Choroid plexus epithelial cell (primary cell): ENCODE measurements around the gene DNAJC30.

ENCODE experiments used
- DNase-seq: peaks from one replicate; pipeline ENCODE4 v3.0.0-alpha.2; 2010; ENCODE audit warnings: low read depth
- H3K4me3 ChIP-seq: 2 replicates; pipeline ENCODE4 v1.5.1; 2011; ENCODE audit warnings: low read depth, mild to moderate bottlenecking, control low read depth, low read length, moderate library complexity
- TF ChIP-seq, protein P1 (sequence below): conservative IDR thresholded peaks from 2 replicates; pipeline ENCODE4 v1.5.1; 2011; ENCODE audit warnings: low read depth, mild to moderate bottlenecking, control low read depth, inconsistent platforms, low read length, moderate library complexity

Gene DNAJC30

DNA sequence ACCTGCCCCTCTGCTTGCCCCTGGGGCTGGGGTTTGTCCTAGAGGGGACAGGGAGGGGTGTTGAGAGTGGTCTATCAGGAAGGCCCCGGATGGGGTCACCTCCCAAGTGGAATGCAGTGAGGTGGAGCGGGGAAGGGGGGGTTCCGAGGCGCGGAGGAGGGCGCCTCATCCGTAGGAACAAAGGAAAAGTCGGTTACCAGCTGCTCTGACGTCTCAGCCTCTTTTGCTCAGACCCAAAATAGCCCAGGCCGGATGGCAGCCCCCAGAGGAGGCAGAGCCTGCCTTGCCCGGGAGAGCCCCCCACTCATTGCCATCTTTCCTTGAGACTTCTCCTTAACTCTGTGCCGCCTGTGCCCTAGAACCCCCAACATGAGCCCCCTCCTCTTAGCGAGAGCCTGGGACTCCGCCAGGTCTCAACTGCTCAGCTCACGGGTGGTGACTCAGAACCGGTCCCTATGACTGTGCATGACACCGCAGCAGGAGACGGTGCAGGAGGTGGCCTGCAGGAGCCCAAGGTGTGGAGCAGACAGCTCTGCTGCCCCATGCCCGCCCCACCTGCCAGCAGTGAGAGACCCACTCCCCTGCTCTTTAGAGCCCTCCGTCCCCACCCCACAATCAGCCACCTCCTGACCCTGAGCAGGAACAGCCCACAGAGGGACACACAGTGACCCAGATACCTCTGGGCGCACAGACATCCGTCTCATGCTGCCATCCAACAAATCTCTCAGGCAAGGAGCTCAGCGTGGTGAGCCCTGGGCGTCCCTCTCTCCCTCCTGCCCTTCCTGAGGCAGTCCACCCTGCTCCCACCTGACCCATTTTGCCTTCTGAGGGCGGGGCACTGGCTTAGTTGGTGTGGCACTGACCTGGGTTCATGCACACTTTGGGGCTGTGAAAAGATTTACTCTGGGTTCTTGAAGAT, 23.1 kb upstream of the DNAJC30 start:
- TF ChIP-seq, protein P1, sequence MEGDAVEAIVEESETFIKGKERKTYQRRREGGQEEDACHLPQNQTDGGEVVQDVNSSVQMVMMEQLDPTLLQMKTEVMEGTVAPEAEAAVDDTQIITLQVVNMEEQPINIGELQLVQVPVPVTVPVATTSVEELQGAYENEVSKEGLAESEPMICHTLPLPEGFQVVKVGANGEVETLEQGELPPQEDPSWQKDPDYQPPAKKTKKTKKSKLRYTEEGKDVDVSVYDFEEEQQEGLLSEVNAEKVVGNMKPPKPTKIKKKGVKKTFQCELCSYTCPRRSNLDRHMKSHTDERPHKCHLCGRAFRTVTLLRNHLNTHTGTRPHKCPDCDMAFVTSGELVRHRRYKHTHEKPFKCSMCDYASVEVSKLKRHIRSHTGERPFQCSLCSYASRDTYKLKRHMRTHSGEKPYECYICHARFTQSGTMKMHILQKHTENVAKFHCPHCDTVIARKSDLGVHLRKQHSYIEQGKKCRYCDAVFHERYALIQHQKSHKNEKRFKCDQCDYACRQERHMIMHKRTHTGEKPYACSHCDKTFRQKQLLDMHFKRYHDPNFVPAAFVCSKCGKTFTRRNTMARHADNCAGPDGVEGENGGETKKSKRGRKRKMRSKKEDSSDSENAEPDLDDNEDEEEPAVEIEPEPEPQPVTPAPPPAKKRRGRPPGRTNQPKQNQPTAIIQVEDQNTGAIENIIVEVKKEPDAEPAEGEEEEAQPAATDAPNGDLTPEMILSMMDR, result no peak
- peak; percentile 43 for DNase-seq
- no peak overlapping the region for H3K4me3 ChIP-seq

- TF ChIP-seq, protein P1, result no peak
- no peak overlapping the region for H3K4me3 ChIP-seq
- DNase-seq, result no peak
These were observed 22.3 kb upstream of the DNAJC30 start for GRCh38 chr7:73705551-73705920.

GRCh38 chr7:73704640-73705550, 21.6 kb upstream of the DNAJC30 start:
- DNase-seq, result peak; percentile 86
- no peak overlapping the region for H3K4me3 ChIP-seq
- TF ChIP-seq, protein P1, result no peak

GRCh38 chr7:73703757-73704639, 20.7 kb upstream of the DNAJC30 start:
- TF ChIP-seq, protein P1, result no peak
- DNase-seq, result peak; percentile 81

GRCh38 chr7:73703225-73703624, 20.0 kb upstream of the DNAJC30 start:
- no peak overlapping the region for H3K4me3 ChIP-seq
- TF ChIP-seq, protein P1, result no peak
- no peak for DNase-seq

More at GRCh38 chr7:73703757-73704639, 20.7 kb upstream of the DNAJC30 start:
- peak overlapping the region; percentile 11 for H3K4me3 ChIP-seq

GRCh38 chr7:73702665-73703064, 19.4 kb upstream of the DNAJC30 start:
- TF ChIP-seq, protein P1, result no peak
- H3K4me3 ChIP-seq, result no peak overlapping the region
- no peak for DNase-seq
